SH-SY5Y (cell line): ENCODE measurements around the gene PRR35.

Source experiments
- GATA2 ChIP-seq: IDR thresholded peaks from 2 replicates; pipeline ENCODE4 v1.6.1; 2011; ENCODE audit warnings: mild to moderate bottlenecking, low read depth, low read length
- GATA3 ChIP-seq: IDR thresholded peaks from 2 replicates; pipeline ENCODE4 v1.6.1; 2011; ENCODE audit warnings: low read depth, mild to moderate bottlenecking, low read length, moderate library complexity

- TF ChIP-seq GATA3 (no peak), GATA2 (no peak)
Observed at GRCh38 chr16:555528-556473, 4.4 kb upstream of the PRR35 start.
